Activated CD8-positive, alpha-beta memory T cell treated with anti-CD3 and anti-CD28 coated beads, Interleukin-2, amount 50 U/mL, for 24 hours (primary cell): Measurements from ENCODE around the gene RPL5.

Source experiments
- DNase-seq: peaks from one replicate; pipeline ENCODE4 v3.0.0-alpha.2; 2020; ENCODE audit errors: extremely low read depth

RPL5 gene

DNA sequence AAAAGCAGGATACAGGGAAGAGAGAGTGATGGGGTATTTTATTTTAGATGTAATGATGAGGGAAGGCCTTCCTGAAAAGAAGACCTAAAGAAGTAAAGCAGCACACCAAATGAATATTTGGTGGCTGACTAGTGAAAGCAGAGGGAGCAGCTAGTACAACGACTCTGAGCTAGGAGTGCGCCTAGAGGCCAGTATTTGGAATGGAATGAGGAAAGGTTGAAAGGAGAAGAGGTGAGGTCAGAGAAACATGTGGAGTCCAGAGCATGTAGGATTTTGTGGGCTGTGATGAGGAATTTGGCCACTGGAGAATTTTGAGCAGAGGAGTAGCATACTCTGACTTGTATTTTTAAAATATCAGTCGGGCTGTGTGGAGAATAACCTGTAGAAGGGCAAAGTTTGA is 11.8 kb upstream of the RPL5 start:
- no peak for DNase-seq

DNA sequence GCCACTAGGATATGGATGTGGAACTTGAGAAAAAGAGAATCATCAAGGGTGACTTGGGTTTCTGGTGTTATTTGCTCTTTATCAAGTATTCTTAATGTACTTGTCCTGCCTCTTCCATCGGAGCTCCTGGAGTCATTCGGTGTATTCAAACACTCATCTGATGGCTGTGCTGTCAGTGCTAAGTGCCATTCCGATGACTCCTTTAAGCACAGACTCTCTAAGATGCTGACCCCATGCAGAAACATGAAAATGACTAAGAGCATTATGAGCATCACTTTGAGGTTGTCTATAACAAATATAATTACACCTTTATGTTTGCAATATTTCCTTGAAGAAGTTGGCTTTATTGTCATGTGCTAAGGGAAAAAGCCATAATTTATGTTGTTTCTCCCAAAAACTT is 11.3 kb upstream of the RPL5 start:
- DNase-seq: no peak

DNA sequence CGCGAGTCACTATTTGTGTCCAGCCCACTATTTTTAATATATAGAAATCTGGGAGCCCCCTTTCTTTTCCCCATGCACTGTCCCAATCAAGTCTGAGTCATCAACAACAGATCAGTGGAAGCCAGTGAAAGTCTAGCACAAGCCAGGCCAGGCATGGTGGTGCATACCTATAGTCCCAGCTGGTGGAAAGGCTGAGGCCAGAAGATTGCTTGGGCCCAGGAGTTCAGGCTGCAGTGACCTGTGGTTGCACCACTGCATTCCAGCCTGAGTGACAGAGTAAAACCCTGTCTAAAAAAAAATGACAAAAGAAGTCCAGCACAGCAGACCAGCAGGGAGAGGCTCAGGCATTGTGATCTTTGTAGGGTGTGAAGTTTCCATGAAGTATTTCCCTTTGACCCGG is 9.0 kb upstream of the RPL5 start:
- no peak for DNase-seq

DNA sequence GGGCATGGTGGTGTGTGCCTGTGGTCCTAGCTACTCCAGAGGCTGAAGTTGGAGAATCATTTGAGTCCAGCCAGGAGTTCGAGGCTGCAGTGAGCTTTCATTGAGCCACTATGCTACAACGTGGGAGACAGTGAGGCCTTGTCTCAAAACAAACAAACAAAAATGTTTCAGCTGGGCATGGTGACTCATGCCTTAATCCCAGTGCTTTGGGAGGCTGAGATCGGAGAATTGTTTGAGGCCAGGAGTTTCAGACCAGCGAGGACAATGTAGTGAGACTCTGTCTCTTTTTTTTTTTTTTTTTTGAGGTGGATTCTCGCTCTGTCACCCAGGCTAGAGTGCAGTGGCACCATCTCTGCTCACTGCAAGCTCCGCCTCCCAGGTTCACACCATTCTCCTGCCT is 5.0 kb upstream of the RPL5 start:
- no peak for DNase-seq

DNA sequence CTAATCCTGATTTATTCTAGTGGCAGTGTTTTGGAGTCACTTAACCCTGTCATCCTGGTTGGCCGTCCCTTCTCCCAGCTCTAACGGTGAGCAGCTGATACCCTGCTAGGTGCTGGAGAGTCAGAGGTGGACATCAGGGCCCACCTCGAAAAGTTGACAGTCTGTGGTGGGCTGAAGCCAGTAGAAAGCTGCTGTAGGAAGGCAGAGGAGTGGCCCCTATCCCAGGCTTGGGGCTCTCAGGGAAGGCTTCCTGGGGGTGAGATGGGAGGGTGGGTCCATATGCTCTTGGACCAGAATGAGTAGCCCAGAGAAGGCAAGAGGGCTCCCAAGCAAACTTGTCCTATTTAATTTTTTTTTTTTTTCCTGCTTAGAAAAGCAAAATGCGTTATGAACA is 475 bp upstream of the RPL5 start:
- no peak for DNase-seq

DNA sequence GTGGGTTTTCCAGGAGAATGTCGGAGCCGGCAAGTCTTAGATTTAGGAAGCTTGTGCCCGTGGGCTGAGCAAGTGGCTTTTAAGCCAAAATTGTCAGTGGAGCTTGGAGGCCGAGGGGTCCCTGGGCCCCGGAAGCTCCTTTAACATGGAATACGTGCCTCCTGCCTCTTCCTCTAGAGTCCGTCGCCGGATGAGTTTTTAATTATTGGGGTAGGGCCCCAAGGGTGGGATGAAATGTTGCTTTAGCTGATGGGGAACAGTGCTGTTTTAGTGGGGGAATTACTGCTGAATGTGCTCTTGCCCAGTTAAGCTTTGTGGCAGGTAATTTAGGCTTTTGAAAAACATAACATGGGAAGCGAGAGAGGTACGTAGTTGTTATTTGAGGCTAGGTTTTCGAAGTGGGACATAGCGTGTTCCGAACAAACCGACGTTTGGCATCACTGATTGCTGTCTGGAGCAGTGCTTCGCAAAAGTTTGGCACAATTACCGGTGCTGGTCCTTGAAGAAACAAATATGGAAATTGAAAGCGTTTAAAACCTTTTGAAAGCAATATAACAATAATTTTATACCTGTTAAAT is 786 bp downstream of the RPL5 start:
- DNase-seq: no peak

DNA sequence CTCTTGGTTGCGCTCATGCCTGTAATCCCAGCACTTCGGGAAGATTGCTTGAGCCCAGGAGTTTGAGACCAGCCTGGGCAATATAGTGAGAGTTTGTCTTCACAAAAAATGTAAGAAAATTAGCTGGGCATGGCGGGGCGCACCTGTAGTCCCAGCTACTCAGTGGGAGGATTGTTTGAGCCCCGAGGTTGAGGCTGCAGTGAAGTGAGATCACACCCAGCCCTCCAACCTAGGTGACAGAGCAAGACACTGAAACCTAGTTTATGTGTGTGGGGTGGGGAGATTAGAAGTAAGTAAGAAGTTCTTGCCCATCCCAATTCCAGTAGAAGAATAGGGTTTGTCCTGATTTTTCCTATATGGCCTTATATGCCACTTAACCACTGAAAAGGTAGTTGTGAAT is 2.0 kb downstream of the RPL5 start:
- DNase-seq: no peak

DNA sequence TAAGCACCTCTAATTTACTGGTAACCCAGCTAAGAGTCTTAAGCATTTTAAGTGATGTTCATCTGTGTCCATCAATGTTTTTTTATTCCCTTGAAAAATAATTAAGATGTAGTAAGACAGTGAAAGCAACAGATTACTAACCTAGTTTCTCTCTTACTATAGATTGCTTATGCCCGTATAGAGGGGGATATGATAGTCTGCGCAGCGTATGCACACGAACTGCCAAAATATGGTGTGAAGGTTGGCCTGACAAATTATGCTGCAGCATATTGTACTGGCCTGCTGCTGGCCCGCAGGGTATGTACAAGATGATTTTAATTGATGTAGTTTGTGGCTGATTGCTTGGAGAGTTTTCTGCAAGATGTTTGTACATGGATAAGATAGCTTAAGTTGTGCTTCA is 2.8 kb downstream of the RPL5 start:
- no peak for DNase-seq

DNA sequence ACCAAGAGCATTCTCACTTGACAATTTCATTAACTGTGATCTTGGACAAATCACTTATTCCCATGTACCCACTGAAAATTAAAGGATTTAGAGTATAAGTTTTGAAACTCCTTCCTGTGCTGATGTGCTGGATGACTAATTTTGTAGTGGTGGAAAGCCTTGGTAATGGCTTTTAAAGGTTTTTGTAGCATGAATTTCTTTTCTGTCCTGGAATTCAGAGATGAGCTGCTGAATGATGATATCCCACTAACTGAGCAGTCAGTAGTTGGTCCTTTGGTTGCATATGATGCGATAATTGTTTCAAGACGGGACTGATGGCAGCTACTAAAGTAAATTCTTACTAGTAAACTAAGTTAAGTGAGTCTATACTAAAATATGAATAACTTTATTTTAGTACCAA is 5.2 kb downstream of the RPL5 start:
- DNase-seq: no peak

DNA sequence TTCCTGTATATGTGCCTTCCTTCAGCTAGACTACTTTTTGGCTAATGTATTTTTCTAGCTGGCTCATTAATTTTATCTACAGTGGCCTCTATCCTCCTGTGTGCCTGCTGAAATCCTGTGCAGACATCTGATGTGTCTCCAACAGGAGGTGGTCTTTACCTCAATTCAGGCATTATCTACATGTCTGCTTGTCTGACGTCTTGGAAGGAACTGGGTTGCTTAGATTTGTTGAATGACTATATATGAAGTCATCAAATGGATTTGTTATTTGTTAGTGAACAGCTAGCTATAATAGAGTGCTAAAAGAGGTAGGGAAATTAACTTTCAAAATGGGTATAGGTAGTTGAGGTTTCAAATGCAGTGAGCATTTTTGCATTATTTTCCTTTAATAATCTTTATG is 6.7 kb downstream of the RPL5 start:
- no peak for DNase-seq

DNA sequence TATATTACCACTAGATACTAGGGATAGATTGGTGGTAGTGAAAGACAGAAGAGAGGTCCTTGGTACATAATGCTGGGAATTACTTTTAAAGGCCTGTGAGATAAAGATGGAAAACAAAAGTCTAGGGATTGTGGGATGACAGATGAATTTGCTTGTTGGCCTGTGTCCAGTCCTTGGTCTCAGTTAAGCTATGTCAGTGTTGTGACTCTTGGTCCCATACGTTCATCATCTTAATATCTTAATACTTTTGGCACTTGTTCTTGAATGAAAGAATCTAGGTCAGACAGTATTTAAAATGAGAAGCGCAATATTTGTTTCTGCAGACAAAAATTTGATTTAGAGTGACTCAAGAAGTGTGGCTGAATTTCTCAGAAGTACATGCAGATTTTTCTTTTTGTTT is 7.6 kb downstream of the RPL5 start:
- DNase-seq: no peak

DNA sequence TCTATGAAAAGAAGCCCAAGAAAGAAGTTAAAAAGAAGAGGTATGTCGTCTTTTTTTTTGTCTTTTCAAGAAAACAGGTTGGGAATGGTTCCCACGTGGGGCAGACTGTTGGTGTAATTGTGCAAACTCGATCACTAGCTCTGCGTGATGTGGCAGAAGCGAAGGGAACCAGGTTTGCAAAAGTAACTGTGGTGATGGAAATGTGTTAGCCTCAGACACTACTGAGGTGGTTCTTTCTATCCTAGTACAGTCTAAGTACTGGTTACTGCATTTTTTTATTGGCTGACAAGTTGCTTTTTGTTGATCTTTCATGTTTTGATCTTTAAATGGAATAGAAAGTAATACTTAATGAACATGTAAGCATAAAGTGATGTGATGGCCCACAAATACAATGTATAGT is 8.8 kb downstream of the RPL5 start:
- DNase-seq: no peak

DNA sequence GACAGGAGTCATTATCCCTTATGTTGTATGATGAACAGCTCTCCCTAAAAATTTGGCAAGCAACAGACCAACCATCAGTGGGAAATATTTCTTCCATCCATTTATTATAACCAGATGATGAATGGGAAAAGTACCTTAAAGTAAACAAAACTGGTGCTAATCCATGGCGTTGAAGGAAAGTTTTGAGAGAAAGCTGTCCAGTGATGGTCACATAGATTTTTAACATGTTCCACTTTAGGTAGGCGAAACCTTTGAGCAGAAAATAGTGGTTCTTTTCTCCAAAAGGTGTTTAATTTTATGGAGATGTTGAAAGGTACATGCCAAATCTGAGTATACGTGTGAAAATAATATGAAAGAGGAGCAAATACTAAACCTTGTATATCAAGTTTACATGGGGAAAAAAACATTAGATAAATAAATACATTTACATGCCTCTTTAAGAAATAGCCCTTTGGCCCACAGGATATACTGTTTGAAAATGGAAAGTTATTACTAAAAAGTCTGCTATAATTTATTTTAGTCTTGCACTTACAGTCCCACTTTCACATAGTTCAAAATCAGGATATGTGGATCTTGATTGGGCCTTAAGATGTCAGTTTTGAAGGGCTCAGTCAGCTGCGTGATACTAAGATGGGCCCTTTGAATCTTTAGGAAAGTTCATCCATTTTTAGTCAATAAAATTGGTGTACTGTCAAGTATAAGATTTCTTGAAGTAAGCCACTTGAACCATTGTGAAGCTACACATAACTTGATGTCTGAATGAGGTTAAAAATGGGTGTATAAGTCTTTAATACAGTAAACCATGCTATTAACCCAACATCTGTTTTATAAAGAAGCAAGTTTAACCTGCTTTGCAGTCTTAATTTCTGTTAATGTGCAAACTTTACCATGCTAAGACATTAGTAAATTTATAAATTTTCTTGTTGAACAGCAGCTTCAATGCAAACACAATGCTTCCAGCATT is 10.5 kb downstream of the RPL5 start:
- no peak for DNase-seq

DNA sequence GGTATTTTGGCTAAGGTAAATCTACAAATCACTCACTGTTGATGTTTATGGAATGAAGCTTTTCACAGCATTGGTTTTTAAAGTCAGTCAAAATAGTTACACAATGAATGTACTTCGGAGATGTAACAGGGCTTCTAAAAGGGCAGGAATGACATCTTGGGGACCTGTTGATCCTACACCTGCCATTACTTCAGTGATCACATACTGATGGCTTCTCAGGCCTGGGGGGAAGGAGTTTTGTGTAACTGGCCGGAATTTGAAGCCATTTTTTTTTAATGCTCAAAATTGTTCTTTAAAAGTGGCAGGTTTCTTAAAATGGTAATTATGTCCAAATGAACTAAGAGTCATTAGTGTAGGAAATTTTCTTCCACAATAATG is 11.2 kb downstream of the RPL5 start:
- no peak for DNase-seq

DNA sequence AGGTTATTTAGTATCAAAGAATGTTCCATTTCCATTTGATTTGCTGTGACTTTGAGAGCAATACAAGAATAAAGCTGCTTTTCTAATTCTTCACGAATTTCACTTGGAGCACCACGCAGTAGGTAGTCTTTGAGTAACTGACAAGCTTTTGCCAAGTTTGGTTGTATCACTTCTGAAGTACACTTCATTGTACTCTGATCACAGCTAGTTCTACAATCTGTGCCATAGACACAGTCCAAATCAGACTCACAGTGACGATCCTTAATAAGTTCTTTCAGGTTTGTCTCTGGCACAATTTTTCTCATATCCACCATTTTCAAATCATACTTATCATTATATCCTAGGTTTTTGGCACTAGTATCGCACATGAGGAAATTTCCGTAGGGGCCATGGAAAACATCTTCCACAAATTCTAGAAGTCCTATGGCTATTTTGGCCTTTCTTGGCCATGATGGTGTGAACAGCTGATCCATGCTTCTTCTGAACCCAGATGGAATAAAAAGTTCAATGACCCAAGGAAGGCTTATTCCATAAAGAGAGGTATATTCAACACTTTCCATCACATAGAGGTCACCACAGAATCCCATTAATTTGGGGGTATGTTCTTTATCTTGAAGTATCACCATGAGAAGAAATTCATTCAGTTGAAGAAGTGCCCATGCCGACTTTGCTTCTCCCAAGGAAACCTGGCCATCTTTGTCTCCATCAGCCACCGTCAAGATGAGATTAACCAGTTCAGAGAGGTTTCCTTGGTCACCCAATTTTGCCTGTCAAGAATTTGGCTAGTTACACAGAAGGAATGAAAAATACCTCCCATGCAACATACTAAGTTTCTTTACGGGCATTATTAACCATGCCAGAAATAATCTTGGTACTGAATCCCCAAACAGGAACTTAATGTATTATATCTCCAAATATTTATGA is 11.9 kb downstream of the RPL5 start:
- no peak for DNase-seq

DNA sequence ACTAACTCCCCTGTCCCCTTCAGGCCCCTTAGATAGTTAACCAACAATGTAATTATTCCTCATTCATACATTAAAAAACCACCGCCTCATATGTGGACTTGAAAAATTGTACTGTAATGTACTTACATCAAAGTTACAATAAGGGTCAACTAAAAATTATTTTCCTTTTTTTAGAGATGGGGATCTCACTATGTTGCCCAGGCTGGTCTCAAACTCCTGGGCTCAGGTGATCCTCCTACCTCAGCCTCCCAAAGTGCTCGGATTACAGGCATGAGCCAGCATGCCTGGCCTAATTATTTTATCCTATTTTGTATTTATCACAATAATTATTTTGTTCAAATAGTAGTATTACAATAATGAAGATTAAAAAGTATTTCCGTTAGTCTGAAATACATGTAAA is 12.6 kb downstream of the RPL5 start:
- no peak for DNase-seq

DNA sequence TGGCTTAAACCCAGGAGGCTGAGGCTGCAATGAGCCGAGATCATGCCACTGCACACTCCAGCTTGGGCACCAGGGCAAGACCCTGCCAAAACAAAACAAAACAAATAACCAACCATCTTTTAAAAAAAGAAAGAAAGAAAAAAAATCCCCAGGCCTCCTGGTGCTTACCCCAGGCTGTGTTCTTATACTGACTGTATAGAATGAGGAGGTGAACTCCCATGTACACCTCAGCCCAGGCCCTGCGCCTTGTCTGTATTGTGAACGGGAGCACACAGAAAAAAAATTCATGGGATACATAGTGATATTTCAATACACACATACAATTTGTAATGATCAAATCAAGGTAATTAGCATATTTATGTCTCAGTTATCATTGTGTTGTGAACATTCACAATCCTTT is 14.1 kb downstream of the RPL5 start:
- DNase-seq: no peak

DNA sequence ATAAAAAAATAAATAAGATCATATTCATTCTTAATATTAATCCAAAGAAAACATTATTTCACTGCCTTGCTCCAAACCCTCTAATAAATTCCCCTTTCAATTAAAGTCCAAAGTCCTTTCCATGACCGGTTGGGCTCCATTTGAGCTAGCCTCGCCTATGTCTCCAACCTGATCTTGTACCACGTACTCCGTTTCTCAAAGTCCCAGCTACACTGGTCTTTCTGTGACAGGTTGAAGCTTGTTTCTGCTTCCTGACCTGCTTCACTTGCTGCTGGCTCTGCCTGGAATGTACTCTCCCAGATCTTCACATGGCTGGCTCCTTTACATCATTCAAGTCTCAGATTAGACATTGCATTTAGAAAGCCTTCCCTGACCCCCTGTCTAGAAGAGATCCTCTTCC is 16.4 kb downstream of the RPL5 start:
- DNase-seq: no peak

DNA sequence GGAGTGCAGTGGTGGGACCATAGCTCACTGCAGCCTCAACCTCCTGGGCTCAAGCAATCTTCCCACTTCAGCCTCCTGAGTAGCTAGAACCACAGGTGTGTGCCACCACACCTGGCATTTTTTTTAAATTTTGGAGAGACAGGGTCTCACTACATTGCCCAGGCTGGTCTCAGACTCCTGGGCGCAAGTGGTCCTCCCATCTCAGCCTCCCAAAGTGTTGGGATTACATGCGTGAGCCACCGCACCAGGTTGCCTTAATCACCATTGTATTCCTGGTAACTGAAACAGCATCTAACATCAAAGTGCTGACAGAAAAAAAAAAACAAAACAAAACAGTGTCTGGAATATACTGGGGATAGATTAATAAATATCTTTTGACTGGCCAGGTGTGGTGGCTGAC is 18.2 kb downstream of the RPL5 start:
- DNase-seq: no peak

DNA sequence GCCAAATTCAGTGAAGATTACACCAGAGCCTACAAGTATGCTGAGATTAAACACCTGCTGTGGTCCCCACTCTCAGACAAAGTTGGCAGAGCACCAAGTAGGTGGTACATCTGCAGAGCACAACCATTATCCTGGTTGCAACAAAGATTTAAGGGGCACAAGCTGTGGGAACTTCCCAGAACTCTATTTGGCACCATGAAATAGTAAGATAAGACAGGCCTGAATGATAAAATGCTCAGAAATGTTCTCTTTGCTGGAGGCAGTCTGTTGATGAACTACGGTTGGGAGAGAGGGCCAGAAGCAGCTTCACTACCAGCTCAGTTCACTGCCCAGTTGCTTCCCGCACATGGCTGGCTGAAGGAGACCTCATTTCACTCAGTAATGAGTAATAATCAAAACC is 19.9 kb downstream of the RPL5 start:
- no peak for DNase-seq

DNA sequence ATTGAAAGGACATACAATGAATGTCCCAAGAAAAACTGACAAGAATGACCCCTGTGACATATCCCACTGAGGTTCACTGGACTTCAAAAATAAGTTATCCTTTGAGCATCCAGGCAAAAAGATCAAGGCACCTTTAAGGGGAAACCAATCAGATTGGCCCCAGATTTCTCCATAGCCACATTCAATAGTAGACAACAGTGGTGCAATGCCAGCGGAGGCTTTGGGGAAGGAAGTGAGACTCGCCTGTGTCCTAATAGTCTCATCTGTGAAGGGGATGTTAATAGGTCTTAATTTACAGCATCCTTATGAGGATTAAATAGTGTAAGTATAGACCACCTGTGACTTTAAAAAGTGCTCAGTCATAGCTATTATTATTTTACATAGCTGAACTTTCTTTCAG is 21.5 kb downstream of the RPL5 start:
- DNase-seq: no peak

DNA sequence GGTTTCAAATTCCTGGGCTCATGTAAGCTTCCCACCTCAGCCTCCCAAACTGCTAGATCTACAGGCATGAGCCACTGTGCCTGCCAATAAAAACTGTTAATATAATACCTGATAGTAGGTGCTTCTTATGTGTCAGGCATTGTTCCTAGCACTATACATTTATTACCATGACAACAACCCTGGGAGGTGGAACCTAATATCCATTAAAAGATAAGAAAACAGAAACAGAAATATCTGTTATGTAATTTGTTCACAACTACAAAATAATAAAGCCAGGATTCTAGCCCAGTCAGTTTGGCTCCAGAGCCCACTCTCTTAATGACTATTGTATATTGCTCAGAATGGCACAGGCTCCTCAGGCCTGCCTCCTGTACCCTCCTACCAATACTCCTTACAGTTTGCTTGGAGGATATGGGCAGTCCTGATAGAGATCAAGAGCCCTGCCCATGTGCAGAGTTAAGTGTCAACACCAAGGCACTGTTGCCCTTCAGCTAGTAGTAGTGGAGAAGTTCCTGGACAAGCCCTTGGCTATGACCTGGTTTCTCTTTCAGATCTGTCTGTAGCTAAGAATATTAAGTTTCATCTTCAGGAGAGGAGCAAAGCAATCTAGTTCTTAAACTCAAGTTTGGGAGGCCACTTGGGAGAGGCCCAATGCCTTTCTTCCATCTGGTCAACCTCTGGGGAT is 22.4 kb downstream of the RPL5 start:
- no peak for DNase-seq
